Stimulated activated CD4-positive, alpha-beta T cell treated with anti-CD3 and anti-CD28 coated beads, Interleukin-4, amount 100 ng/mL, for 4 hours (primary cell): ENCODE results near the gene EXOC3L1.

ENCODE experiments used
- DNase-seq, 2 experiments: peaks; one replicate each; pipeline ENCODE4 v3.0.0-alpha.2; 2020

Gene EXOC3L1

DNA sequence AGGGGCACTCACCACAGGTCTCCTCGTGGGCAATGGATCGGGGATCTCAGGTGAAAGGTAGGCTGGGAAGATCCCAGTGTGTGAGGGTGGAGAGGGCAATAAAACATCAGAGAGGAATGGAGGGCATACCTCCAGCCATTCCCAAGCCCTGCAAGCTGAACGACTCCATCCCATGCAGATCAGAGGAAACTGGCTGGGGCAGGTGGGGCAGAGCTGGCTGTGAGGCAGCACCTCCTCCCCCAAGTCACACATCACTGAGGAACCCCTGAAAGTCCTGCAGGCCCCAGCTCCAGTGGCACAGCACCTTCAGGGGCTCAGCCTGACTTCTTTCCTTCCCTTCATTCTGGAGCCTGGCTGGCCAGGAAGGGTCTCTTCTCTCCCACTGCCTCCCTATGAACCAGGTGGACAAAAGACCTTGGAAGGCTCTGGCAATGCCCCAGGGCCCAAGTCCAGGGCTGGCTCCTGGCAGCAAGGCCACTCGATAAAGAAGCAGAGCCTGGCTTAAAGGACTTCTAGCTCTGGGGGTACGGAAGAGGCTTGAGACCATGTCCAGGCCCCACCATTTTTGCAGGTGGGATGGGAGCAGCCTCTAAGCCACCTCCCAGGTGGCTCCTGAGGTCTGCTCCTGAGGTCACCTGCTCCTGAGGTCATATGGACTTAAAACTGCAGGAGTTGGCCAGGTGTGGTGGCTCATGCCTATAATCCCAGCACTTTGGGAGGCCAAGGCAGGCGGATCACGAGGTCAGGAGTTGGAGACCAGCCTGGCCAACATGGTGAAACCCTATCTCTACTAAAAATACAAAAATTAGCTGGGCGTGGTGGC is 23.5 kb upstream of the EXOC3L1 start:
- no peak for DNase-seq

DNA sequence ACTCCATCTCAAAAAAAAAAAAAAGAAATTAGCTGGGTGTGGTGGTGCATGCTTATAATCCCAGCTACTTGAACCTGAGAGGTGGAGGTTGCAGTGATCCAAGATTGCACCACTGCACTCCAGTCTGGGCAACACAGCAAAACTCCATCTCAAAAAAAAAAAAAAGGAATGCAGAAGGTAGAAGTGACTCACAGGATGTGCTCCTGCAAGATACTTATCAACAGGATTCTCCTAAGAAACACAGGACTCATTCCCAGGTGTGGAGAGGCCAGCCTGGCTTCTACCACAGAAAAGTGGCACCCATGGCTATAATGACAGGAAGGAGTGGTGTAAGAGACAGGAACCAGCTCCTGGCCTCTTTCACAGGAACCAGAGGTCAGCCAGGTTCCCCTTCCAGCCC is 22.8 kb upstream of the EXOC3L1 start:
- DNase-seq, result no peak

DNA sequence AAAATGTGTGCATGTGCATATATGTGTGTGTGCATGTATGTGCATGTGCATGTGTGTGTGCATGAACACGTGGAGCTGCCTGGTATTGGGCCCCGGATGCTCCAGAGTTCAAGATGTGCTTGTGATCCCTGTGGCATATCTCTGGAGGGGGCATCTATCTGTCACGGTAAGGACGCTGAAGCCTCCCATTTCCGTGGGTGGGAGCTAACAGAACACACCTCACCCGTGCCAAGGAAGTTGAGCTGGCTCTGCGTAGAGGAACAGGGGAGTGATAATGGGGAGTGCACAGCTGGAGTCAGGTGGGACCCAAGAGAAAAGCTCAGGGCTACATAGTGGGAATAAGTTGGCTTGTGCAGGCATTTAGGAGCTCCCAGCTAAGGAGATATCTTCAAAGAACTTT is 21.7 kb upstream of the EXOC3L1 start:
- no peak for DNase-seq

DNA sequence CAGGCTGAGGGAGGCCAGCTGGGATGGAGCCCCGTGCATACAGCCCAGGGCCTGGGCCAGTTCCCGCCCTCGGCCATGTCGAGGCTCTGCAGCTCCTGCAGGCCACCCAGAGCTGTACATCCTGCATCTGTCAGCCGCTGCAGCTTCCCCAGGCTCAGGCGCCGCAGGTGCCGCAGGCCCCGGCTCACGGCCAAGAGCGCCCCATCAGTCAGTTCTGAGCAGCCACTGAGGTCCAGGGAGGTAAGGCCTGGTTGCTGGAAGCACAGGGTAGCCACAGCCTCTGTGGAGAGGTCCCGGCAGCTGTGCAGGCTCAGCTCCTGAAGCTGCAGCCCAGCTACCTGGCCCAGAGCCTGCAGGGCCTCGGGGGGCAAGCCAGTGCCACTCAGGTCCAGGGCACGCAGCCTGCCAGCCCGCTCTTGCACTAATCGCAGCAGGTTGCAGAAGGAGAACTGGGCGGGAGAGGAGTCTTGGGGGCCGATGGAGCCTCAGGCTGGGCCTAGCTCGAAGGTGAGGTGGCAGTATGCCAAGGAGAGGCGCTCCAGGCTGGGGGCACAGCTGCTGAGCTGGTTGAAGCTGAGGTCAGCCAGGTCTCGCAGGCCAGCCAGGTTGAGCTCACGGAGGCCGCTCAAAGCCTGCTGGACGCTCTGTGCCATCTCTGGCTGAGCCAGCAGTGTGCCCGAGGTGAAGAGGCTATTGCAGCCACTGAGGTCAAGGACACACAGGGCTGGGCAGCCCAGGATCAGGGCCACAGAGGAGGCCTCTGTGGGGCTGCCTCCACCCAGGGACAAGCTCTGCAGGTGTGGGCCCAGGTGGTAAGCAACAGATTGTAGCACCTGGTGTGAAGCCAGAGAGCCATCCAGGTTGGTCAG is 20.4 kb upstream of the EXOC3L1 start:
- DNase-seq, result no peak

DNA sequence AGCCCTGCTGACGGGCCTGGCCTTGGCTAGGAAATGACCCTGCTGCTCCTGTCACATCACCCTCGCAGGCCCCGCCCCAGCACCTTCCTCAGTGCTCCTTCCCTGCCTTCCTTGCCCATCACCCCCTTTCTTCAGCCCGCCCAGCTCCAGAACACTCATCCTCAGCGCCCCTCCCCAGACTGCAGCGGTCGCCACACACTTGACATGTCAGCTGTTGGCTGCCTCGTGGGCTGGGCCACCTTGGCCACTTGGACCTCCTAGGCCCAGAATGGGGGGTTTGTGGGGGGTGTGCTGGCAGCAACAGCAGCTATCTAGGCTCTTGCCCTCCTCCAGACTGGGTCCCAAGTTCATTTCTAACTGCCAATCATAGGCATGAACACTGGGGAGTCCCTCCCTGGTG is 19.6 kb upstream of the EXOC3L1 start:
- DNase-seq, result no peak

DNA sequence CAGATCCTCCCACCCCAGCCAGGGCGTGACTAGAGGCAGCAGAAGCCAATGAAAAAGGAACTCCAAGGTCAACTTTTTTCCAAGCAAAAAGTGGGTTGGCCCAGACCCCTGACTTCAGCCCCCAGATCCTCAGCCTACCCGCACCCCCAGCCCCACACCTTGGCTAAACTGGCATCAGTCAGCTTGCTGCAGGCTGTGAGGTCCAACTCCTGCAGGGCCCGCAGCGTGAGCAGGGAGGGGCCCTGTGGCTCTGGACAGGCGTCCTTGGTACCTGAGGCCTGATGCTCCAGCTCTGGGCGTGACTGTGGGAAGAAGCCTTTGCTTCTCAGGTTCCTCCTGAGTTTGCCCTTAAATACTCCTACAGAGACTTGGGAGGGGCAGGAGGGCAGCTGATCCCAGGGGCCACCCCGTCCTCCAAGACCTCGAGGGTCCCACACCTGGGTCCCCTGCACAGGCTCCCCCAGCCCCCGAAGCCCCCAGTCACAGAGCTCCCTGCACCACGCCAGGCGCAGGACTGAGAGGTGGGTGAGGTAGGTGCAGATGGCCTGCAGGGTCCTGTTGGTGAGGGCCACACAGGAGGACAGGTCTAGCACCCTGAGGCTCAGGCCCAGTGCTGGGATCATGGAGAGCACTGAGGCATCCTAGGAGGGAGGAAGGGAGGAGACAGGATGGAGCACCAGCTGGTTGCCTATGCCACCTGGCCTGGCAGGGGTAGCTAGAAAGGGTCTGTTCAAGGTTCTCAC is 18.4 kb upstream of the EXOC3L1 start:
- DNase-seq, result no peak

DNA sequence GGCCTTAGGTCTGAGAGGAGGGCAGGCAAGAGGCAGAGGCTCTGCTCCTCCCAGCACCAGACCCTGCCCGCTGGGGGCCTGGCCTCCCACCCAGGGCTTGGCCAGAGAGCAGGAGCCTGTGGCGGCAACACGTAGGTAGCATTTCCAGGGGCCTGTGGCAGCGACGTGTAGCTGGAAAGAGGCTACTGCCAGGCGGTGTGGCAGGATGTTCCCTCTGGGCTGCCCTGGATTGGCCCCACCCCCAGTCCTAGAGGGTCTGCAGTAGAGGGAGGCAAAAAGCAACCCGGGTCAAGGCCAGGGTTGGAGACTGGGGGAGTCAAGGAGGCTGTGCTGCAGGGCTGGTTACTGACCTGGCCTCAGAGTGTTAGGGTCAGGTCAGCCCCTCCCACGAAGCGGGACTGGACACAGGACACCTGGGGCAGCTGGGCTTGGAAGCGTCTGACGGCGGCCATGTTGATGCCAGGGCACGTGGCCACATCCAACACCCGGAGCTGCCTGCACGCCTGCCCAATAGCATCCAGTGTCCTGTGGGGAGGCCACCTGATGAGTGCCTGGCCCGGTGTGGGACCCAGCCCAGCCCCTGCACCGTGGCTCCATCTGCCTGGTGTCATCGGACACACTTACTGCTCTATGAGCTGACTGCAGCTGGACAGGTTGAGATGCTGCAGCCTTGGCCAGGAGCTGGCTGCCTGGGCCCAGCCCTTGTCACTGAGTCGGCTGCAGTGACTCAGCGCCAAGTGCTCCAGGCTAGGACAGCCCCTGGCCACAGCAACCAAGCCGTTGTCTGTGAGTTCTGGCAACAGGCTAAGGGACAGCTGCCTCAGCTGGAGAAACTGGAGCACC is 17.5 kb upstream of the EXOC3L1 start:
- no peak for DNase-seq

DNA sequence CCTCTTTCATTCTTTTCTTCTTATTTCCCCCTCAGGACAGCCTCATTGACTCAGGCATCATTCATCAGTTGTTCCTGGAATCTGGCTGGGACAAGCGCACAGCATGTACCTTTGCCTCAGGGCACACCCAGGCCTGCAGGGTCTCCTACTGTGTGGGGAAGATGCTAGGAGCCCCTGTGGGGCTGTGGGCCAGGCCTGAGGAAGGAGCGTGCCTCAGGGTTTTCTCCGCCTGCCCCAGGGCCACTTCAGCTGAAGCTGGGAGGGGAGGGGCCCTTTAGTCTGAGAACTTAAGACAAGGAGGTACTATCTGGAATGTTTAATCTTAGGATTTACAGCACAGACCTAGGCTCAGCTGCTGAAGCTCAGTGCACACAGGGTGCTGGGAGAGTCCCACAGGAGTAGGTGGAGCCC is 16.9 kb upstream of the EXOC3L1 start:
- no peak for DNase-seq

DNA sequence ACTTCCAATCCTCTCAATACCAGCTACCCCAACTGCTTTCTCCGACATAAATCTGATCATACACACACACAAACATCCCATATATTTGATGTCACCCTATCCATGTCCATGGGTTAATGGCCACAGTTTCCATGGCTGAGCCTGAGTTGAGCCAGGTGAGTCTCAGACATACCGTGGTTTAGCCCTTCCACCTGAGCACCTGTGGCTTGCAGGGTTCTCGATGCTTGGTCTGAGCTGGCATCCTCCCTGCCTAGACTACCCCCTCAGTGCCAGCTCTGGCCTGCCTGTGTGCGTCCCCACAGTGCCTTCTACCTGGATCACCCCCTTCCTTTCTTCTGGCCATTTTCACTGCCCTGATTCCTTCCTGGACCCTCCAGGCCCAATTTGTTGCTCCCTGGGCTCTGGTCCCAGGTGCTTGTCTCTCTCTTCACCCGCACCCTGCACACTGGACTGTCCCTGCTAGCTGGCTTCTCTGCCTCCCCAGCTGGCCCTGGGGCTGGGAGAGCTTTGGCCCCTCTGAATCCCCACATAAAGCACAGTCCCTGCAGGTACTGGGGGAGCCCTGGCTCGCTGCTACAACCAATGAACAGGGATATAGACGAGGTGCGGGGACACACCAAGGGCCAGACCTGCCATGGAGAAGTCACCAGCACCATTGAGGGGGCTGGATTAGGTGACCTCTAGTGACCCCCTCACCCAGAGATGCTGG is 16.3 kb upstream of the EXOC3L1 start:
- DNase-seq, result no peak

DNA sequence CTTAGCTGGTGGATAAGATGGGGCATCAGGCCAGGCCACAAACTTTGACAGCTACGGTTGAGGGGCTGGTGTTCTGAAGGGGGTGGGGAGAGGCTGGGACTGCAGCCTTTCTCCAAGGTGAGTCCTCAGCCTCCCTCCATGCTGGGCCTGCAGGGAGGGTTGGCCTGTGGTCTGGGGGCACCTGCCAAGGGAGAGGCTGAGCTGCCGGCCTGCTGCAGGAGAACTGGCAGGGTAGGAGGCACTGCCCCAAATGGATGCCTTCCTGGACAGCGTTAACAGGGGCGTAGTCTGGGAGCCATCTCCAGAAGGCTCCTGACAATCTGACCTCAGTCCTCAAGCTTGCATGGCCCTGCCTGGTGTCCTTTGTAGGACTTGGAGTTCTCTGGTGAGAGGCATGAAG is 14.1 kb upstream of the EXOC3L1 start:
- DNase-seq, result no peak

DNA sequence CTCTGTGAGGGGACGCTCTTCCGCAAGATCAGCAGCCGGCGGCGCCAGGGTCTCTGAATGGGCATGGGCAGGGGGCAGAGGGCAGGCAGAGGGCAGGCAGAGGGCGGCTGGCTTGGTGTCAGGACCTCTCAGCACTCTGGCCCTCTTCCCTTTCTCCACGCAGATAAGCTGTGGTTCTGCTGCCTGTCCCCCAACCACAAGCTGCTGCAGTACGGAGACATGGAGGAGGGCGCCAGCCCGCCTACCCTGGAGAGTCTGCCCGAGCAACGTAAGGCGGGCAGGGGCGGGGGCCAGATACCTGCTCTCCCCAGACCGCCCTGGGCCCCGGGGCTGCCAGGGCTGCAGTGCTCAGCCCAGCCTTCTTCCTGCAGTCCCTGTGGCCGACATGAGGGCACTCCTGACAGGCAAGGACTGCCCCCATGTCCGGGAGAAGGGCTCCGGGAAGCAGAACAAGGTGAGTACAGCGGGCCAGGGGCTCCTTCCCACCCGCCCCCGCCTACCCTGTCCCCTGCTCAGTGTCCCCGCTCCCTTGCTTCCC is 13.1 kb upstream of the EXOC3L1 start:
- DNase-seq, result no peak

DNA sequence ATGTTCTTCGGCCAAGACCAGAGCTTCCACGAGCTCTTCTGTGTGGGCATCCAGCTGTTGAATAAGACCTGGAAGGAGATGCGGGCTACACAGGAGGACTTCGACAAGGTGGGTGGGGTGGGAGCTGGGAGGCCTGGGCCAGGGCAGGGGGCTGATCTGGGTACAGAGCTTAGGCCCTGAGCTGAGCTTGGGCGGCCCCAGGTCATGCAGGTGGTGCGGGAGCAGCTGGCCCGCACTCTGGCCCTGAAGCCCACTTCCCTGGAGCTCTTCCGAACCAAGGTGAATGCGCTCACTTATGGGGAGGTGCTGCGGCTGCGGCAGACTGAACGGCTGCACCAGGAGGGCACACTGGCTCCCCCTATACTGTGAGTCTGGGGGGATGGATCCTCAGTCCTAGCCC is 12.5 kb upstream of the EXOC3L1 start:
- no peak for DNase-seq

DNA sequence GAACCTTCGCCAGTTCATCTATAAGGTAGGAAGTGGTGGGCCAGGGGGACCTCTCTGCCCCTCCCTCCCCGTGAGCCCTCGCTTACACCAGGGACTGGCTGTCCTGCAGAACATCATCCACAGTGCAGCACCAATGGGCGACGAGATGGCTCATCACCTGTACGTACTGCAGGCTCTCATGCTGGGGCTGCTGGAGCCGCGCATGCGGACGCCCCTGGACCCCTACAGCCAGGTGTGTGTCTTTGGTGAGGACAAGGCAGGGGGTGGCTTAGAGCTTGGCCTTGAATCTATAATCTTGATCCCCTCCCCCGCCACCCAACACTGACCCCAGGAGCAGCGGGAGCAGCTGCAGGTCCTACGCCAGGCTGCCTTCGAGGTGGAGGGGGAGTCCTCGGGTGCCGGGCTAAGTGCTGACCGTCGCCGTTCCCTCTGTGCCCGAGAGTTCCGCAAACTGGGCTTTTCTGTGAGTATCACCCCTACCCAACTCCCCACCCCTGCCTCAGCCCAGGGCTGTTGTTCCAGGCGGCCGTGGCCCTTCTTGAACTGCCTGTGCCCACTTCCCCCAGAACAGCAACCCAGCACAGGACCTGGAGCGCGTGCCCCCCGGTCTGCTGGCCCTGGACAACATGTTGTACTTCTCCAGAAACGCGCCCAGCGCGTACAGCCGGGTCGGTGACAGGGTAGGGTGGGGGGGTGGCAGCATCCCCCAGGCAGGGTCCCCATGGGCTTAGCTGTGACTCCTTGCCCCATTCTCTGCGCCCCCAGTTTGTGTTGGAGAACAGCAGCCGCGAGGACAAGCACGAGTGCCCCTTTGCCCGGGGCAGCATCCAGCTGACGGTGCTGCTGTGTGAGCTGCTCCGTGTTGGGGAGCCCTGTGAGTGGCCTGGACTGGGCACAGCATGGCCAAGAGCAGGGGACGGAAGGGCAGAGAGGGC is 11.7 kb upstream of the EXOC3L1 start:
- no peak for DNase-seq

DNA sequence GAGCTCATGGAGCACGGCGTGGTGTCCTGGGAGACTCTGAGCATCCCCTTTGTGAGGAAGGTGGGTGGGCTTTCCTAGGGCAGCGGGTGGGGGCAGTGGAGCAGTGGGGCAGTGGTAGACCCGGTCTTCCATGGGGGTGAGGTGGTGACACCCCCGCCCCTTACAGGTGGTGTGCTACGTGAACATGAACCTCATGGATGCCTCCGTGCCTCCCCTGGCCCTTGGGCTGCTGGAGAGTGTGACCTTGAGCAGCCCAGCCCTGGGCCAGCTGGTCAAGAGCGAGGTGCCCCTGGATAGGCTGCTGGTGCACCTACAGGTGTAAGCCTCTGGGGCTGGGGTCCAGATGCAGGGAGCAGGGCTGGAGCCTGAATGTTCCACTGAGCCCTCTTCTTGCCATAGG is 10.6 kb upstream of the EXOC3L1 start:
- DNase-seq, result no peak

DNA sequence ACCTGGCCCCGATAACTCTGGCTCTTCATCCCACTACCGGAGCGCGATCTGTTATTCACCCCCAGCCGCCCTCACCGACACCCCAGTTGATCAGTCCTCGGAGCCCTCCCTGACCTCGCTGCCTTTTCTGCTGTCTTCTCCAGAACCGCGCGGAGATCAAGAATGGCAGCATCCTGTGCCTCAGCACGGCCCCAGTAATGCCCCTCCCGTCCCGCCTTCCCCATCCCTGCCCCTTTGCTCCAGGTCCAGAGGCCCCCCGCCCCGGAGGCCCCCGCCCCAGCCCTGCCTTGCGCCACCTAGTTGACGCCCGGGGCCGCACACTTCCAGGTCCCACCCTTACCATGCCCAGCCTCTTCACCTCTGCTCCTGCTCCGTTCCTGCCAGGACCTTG is 9.9 kb upstream of the EXOC3L1 start:
- no peak for DNase-seq

DNA sequence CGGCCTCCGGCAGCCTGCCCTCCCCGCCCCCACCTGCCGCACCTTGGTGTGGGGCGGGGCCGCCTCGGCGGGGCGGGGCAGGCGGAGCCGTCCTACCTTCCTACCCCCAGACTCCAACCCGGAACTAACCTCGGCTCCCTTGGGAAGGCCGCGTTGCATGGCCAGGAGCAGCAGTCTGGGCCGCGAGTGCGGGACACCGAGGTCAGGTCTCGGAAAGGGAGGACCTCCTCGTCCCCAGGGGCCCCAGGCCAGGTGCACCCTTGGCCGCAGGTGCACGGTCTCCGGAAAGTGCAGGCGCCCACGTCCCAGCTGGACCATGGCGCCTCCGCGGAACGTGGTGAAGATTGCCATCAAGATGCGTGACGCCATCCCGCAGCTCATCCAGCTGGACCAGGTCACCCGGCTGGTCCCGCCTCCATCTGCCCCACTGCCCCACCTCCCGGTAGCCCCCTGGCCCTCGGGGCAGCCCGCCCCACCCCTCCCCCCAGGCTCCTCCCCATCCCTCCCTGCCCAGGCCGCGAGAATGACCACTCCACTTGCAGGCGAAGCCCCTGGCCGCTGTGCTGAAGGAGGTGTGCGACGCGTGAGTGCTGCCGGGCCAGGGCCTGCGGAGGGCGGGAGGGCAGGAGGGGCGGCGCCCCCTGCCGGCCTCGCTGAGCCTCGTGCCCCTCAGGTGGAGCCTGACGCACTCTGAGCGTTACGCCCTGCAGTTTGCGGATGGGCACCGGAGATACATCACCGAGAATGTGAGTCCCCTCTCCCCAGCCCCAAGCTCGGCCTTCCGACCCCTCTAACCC is 9.3 kb upstream of the EXOC3L1 start, which contains the start of gene ELMO3:
Gene ELMO3 (plus strand): TSS at position 121 of the 797 bp plus-strand sequence. CDS start 196 bp downstream, at position 317.
- DNase-seq, result no peak

DNA sequence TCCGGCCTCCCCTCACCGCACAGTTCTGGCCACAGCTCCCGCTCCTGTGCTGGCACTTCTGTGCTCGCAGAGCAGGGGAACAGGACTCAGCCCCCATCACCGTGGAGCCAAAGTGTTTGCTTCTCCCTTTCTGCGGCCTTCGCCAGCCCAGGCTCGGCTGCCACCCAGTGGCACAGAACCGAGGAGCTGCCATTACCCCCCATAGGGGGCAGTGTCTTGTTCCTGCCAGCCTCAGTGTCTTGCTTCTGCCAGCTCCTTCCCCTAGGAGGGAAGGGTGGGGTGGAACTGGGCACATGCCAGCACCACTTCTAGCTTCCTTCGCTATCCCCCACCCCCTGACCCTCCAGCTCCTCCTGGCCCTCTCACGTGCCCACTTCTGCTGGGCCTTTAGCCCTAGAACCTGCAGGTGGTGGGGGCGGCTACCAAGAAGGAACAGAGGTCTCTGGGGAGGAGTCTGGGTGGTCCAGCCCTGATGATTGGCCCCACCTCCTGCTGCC is 8.3 kb upstream of the EXOC3L1 start:
- DNase-seq, result no peak

DNA sequence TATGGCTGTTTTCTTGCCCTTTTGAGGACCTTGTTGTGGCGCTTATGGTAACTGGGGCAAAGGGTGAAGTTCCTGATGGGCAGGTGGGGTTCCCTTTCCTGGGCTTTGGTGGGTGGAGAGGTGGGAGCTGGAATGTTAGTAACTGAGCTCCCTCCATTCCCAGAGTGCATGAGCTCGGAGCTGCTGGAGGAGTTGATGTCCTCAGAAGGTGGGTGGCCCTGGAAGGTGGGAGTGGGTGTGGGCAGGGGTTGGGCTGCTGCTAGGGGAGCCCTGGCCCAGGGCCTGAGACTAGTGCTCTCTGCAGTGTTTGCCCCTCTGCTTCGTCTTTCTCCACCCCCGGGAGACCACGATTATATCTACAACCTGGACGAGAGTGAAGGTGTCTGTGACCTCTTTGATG is 7.8 kb upstream of the EXOC3L1 start:
- DNase-seq, result no peak

DNA sequence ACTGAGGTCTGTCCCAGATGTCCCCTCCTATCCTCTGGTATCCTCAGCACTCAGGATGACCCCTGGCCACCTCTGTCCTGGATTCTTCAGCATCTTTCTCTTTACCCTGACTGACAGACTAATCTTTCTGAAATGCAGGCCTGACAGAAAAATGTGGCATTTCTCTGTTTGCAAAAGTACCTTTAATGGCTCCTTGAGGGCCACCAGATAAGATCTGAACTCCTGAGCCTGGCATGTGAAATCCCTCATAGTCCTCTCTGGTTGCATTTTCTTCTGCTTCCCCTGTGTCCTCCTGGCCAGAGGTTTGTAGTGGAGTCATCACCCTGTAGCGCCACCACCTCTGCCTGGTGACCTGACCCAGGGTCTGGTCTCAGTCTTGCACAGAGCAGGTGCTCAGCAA is 6.9 kb upstream of the EXOC3L1 start:
- DNase-seq, result no peak
